A549 (cell line): ENCODE results near the gene ATAT1. TPM values are rescaled to one million over a fixed set of nuclear protein-coding genes. Genes with fewer than 3 reads are reported as not detected.

Source experiments
- ATAC-seq, 2 experiments: fragments of 200-7000 bp in 1 of 2; fragments of >200 bp in 1 of 2; cut with Nextera tagmentation in 1 of 2; cut with Tn5 transposase in 1 of 2; 3 replicates each; pipeline versions ENCODE4 v1.8.0 to v1.9.1; 2018 to 2020; ENCODE audit warnings: mild to moderate bottlenecking in 1 of 2, moderate library complexity in 1 of 2
- CTCF ChIA-PET: fragments of 300-600 bp; sonication (Branson Sonifier 250); formaldehyde crosslinking; extraction: SDS; loops from one replicate; lab custom pipeline; 2021; ENCODE audit warnings: antibody characterized with exemption, inconsistent platforms; lab: Yijun Ruan, JAX
- POLR2A ChIA-PET: fragments of 350-600 bp; formaldehyde crosslinking; extraction: SDS; loops from one replicate; lab custom pipeline; 2021; ENCODE audit warnings: antibody characterized with exemption, inconsistent platforms; lab: Yijun Ruan, JAX
- DNase-seq, 2 experiments: peaks; one replicate each; pipeline versions ENCODE4 v3.0.0 to v3.0.0-alpha.2; 2011 to 2016; ENCODE audit warnings: low read depth in 1 of 2, low spot score in 1 of 2
- FAIRE-seq: peaks from 2 replicates; lab custom pipeline; 2011; peaks lifted over from hg19 to GRCh38; lab: Jason Lieb, UNC
- H3K27ac ChIP-seq, 2 experiments: fragments of >200 bp; sonication (Bioruptor Twin); formaldehyde crosslinking; 3 replicates each; pipeline ENCODE4 v1.5.1; 2016 to 2017
- H3K4me1 ChIP-seq: fragments of >200 bp; sonication (Bioruptor Twin); formaldehyde crosslinking; 3 replicates; pipeline ENCODE4 v1.6.1; 2016
- H3K4me2 ChIP-seq: fragments of >200 bp; sonication (Bioruptor Twin); formaldehyde crosslinking; 3 replicates; pipeline ENCODE4 v1.6.1; 2016
- H3K4me3 ChIP-seq: fragments of >200 bp; sonication (Bioruptor Twin); formaldehyde crosslinking; 3 replicates; pipeline ENCODE4 v1.5.1; 2016
- H3K9me3 ChIP-seq: fragments of >200 bp; sonication (Bioruptor Twin); formaldehyde crosslinking; 3 replicates; pipeline ENCODE4 v1.6.1; 2016
- ATOH8 ChIP-seq: fragments of 250-450 bp; sonication (Bioruptor Pico); IDR thresholded peaks from 2 replicates; pipeline ENCODE4 v1.5.0; 2020; ENCODE audit warnings: low read depth, mild to moderate bottlenecking, moderate library complexity
- BHLHE40 ChIP-seq: IDR thresholded peaks from 2 replicates; pipeline ENCODE4 v1.6.1; 2012; ENCODE audit warnings: low read depth, low read length, inconsistent platforms
- CBX8 ChIP-seq: fragments of 200-600 bp; sonication (generic); IDR thresholded peaks from 2 replicates; pipeline ENCODE4 v1.6.1; 2016
- CHD2 ChIP-seq: fragments of 150-350 bp; IDR thresholded peaks from 2 replicates; pipeline ENCODE4 v1.6.1; 2014; ENCODE audit warnings: low read length; ENCODE audit not compliant: partially characterized antibody
- EHF ChIP-seq: fragments of 250-450 bp; sonication (Bioruptor Pico); IDR thresholded peaks from 2 replicates; pipeline ENCODE4 v1.5.0; 2020; ENCODE audit warnings: mild to moderate bottlenecking
- EHMT2 ChIP-seq: fragments of 200-600 bp; sonication (generic); IDR thresholded peaks from 2 replicates; pipeline ENCODE4 v1.6.1; 2016; ENCODE audit warnings: antibody characterized with exemption, low read depth, mild to moderate bottlenecking, moderate library complexity
- FOXS1 ChIP-seq: fragments of 250-450 bp; sonication (Bioruptor Pico); IDR thresholded peaks from 2 replicates; pipeline ENCODE4 v1.5.0; 2020; ENCODE audit warnings: mild to moderate bottlenecking, moderate library complexity
- HDAC2 ChIP-seq: fragments of 200-600 bp; sonication (generic); IDR thresholded peaks from 2 replicates; pipeline ENCODE4 v1.6.1; 2016
- HMGXB4 ChIP-seq: fragments of 250-450 bp; sonication (Bioruptor Pico); IDR thresholded peaks from 2 replicates; pipeline ENCODE4 v1.5.0; 2021; ENCODE audit warnings: mild to moderate bottlenecking, moderate library complexity, borderline replicate concordance
- HOXB13 ChIP-seq: fragments of 250-450 bp; sonication (Bioruptor Pico); IDR thresholded peaks from 2 replicates; pipeline ENCODE4 v1.5.0; 2020; ENCODE audit warnings: low read depth, mild to moderate bottlenecking, moderate library complexity
- HOXB5 ChIP-seq: fragments of 250-450 bp; sonication (Bioruptor Pico); IDR thresholded peaks from 2 replicates; pipeline ENCODE4 v1.5.0; 2020; ENCODE audit warnings: mild to moderate bottlenecking, moderate library complexity
- NFE2L2 ChIP-seq: fragments of 150-350 bp; conservative IDR thresholded peaks from 2 replicates; pipeline ENCODE4 v1.6.1; 2014; ENCODE audit warnings: low read length
- NPAS2 ChIP-seq: fragments of 250-450 bp; sonication (Bioruptor Pico); IDR thresholded peaks from 2 replicates; pipeline ENCODE4 v1.8.0; 2022; ENCODE audit warnings: mild to moderate bottlenecking, moderate library complexity, borderline replicate concordance
- POLR2AphosphoS2 ChIP-seq: conservative IDR thresholded peaks from 2 replicates; pipeline ENCODE4 v1.6.1; 2012; ENCODE audit warnings: low read length, improper control_type of control experiment, inconsistent platforms
- RAD21 ChIP-seq, 2 experiments: fragments of >200 bp in 1 of 2; sonication (Bioruptor Twin) in 1 of 2; formaldehyde crosslinking in 1 of 2; IDR thresholded peaks in 1 of 2; conservative IDR thresholded peaks in 1 of 2; 2 replicates in 1 of 2; 3 replicates in 1 of 2; pipeline ENCODE4 v1.6.1; 2012 to 2018; ENCODE audit warnings: inconsistent platforms in 1 of 2
- RFX5 ChIP-seq: fragments of 450-650 bp; IDR thresholded peaks from 2 replicates; pipeline ENCODE4 v1.7.1; 2014; ENCODE audit warnings: antibody characterized with exemption, mild to moderate bottlenecking, moderate library complexity
- TFCP2L1 ChIP-seq: fragments of 250-450 bp; sonication (Bioruptor Pico); IDR thresholded peaks from 2 replicates; pipeline ENCODE4 v1.5.0; 2021; ENCODE audit warnings: mild to moderate bottlenecking
- USF2 ChIP-seq: fragments of 450-650 bp; IDR thresholded peaks from 2 replicates; pipeline ENCODE4 v1.6.1; 2014; ENCODE audit warnings: antibody characterized with exemption
- WGBS: methylation state at CpG from one replicate; pipeline ENCODE4 v1.1.6; 2017; ENCODE audit errors: missing lambda C conversion rate; 5-methylcytosine and 5-hydroxymethylcytosine counted together
- polyA plus RNA-seq, 4 experiments: library from polyadenylated mRNA; depleted of rRNA in 3 of 4; stranded (reverse); fragments of >200 nt; fragmentation: RNase III in 1 of 4; extraction: RNeasy Plus Mini Kit Qiagen cat#74134 plus additional on column Dnase treatment in 1 of 4; gene quantifications; 2 replicates in 3 of 4; 3 replicates in 1 of 4; pipeline ENCODE4 v1.2.3, GENCODE V29; 2011 to 2017

Gene ATAT1
- polyA plus RNA-seq, 2 of the 4 experiments (the other 2 are of a cell fraction): 7.4 to 8.6 TPM

- peak overlapping the region; percentile 83 to 99 for H3K27ac ChIP-seq
- peak overlapping the region; percentile 84 for H3K4me3 ChIP-seq
- H3K9me3 ChIP-seq: no peaks in the 10 kb centered on the region
- FAIRE-seq: no peak
- CTCF ChIA-PET: interaction anchor here (2.8 to 17.1 kb wide), 2 partner anchors 11 to 42 kb away, joined by 11 to 539 read pairs; partner anchors contain the start of genes DHX16, MDC1 and TUBB
- no peak for ATAC-seq
- no peak for DNase-seq
- no peak for TF ChIP-seq CBX8
- TF ChIP-seq HOXB13 (CRISPR knock-in tag): no peak
- no peak for TF ChIP-seq EHMT2
- no peak for TF ChIP-seq BHLHE40
- no peak for TF ChIP-seq TFCP2L1 (CRISPR knock-in tag)
- TF ChIP-seq RFX5: no peak
- no peak for TF ChIP-seq CHD2
- TF ChIP-seq RAD21 (conservative IDR thresholded peaks at IDR 0.05 in 1 of 2, IDR thresholded peaks at IDR 0.05 in 1 of 2): no peak
- no peak for TF ChIP-seq NFE2L2
- no peak for TF ChIP-seq HDAC2
- no peak for TF ChIP-seq HOXB5 (CRISPR knock-in tag)
- TF ChIP-seq USF2: no peak
- TF ChIP-seq HMGXB4: no peak
- TF ChIP-seq EHF (CRISPR knock-in tag): no peak
- no peak for TF ChIP-seq ATOH8 (CRISPR knock-in tag)
- no peak for TF ChIP-seq FOXS1
- peak overlapping the region; percentile 79 for H3K4me2 ChIP-seq
- 56% methylated on average over 1 of the region's 2 CpGs for WGBS
- POLR2A ChIA-PET: interaction anchor here (1.2 to 1.6 kb wide), 2 partner anchors 33 kb away, joined by 3 to 4 read pairs; partner anchors contain the start of gene MDC1
- H3K4me1 ChIP-seq: peaks cover 62% of the 10 kb centered on the region
These were observed 57.3 kb downstream of the ATAT1 start for GRCh38 chr6:30683980-30684338.

- H3K4me1 ChIP-seq: peaks cover 59% of the 10 kb centered on the region
- ChIA-PET POLR2A (interaction anchor here (1.2 kb wide), 1 partner anchor 33 kb away, joined by 3 read pairs; the partner anchor contains the start of gene MDC1), CTCF (interaction anchor here (0.7 to 17.1 kb wide), 6 partner anchors 11 to 54 kb away, joined by 3 to 539 read pairs (median 3); partner anchors contain the start of genes MDC1 and TUBB)
- ATAC-seq (no peak), DNase-seq (no peak), FAIRE-seq (no peak)
- no peaks in the 10 kb centered on the region for H3K9me3 ChIP-seq
- H3K4me2 ChIP-seq: peak overlapping the region; percentile 79
- 46% methylated on average over 11 of the region's 21 CpGs for WGBS
- TF ChIP-seq POLR2AphosphoS2: no peak
- TF ChIP-seq NPAS2 (CRISPR knock-in tag): no peak
- H3K27ac ChIP-seq: peak overlapping the region; percentile 83 to 99
- peak overlapping the region; percentile 84 for H3K4me3 ChIP-seq
These were observed 57.9 kb downstream of the ATAT1 start for GRCh38 chr6:30684386-30685156.
